Measurements from ENCODE around the gene RLF.

DNA sequence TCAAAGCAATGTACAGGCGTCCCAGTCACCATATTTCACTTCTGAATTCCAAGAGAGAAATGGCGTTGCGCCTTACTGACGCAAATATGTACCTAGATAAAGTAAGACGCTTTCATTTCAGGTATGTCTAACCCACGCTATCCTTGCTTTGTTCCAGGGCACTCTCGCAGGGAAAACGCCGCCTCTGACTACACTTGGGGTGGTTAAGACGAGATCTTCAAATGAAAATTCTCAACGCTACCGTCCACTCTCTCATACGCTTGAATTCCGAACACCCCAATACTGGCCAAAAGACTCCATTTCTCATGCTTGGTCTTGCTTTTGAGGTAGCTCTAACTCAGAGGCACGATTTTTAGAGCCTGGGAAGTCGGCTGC, 96.1 kb downstream of the RLF start:
- peak; percentile 1 for TF ChIP-seq POLR2A (IDR thresholded peaks at IDR 0.05; ENCODE audit: extremely low read depth, insufficient read length)
- TF ChIP-seq, protein P1, sequence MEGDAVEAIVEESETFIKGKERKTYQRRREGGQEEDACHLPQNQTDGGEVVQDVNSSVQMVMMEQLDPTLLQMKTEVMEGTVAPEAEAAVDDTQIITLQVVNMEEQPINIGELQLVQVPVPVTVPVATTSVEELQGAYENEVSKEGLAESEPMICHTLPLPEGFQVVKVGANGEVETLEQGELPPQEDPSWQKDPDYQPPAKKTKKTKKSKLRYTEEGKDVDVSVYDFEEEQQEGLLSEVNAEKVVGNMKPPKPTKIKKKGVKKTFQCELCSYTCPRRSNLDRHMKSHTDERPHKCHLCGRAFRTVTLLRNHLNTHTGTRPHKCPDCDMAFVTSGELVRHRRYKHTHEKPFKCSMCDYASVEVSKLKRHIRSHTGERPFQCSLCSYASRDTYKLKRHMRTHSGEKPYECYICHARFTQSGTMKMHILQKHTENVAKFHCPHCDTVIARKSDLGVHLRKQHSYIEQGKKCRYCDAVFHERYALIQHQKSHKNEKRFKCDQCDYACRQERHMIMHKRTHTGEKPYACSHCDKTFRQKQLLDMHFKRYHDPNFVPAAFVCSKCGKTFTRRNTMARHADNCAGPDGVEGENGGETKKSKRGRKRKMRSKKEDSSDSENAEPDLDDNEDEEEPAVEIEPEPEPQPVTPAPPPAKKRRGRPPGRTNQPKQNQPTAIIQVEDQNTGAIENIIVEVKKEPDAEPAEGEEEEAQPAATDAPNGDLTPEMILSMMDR (IDR thresholded peaks at IDR 0.05; ENCODE audit: low read depth, low read length), result no peak
- no peak for TF ChIP-seq MAX (IDR thresholded peaks at IDR 0.05; ENCODE audit: low read depth, low read length)
